B cell (primary cell): ENCODE results near the gene KCNC1. TPM values are rescaled to one million over a fixed set of nuclear protein-coding genes. Genes with fewer than 3 reads are reported as not detected.

Source experiments
- ATAC-seq: fragments of 200-7000 bp; cut with Tn5 transposase; one replicate; pipeline ENCODE4 v1.10.0; 2021; ENCODE audit warnings: low read depth, mild to moderate bottlenecking, moderate number of reproducible peaks, moderate library complexity
- CTCF ChIA-PET: fragments of 350-600 bp; sonication (Branson Sonifier 250); formaldehyde crosslinking; loops from one replicate; lab custom pipeline; 2021; ENCODE audit warnings: antibody characterized with exemption, inconsistent platforms; lab: Charles Lee
- POLR2A ChIA-PET: fragments of 350-600 bp; sonication (Branson Sonifier 250); formaldehyde crosslinking; loops from one replicate; lab custom pipeline; 2021; ENCODE audit warnings: antibody characterized with exemption; lab: Charles Lee
- DNase-seq: peaks from one replicate; pipeline ENCODE4 v3.0.0; 2013
- H2AFZ ChIP-seq: 2 replicates; pipeline ENCODE4 v1.6.1; 2012; ENCODE audit warnings: mild to moderate bottlenecking, low read depth, low read length; ENCODE audit not compliant: insufficient read depth, poor library complexity, severe bottlenecking
- H3K27ac ChIP-seq, 2 donors: 1 replicate in 1 of 2; 2 replicates in 1 of 2; pipeline ENCODE4 v1.5.1; 2012 to 2013; ENCODE audit warnings: low read length in 2 of 2, mild to moderate bottlenecking in 2 of 2, moderate library complexity in 1 of 2
- H3K27me3 ChIP-seq, 4 experiments: fragments of 200-600 bp in 1 of 4; sonication (generic) in 1 of 4; replicated peaks in 1 of 4; 1 replicate in 2 of 4; 2 replicates in 2 of 4; pipeline versions ENCODE4 v1.6.1 to v1.7.0; 2013 to 2016; ENCODE audit warnings: low read length in 3 of 4, mild to moderate bottlenecking in 2 of 4, mixed read lengths in 1 of 4, moderate library complexity in 1 of 4; ENCODE audit not compliant: insufficient read depth in 4 of 4, control insufficient read depth in 3 of 4; ENCODE audit errors: control extremely low read depth in 1 of 4
- H3K36me3 ChIP-seq, 2 experiments: replicated peaks in 1 of 2; 1 replicate in 1 of 2; 2 replicates in 1 of 2; pipeline versions ENCODE4 v1.6.1 to v1.7.1; 2013; ENCODE audit warnings: low read length in 1 of 2; ENCODE audit not compliant: insufficient read depth in 2 of 2, control insufficient read depth in 1 of 2; ENCODE audit errors: control extremely low read depth in 1 of 2, extremely low read depth in 1 of 2
- H3K4me1 ChIP-seq, 2 donors: fragments of 200-600 bp in 1 of 2; sonication (generic) in 1 of 2; 1 replicate in 1 of 2; 2 replicates in 1 of 2; pipeline versions ENCODE4 v1.5.1 to v1.6.1; 2013 to 2017; ENCODE audit warnings: low read length in 2 of 2; ENCODE audit not compliant: control insufficient read depth in 2 of 2, insufficient read depth in 2 of 2
- H3K4me2 ChIP-seq: replicated peaks from 2 replicates; pipeline ENCODE3; 2012; ENCODE audit warnings: mild to moderate bottlenecking, low read depth, low read length; ENCODE audit not compliant: poor library complexity, severe bottlenecking
- H3K4me3 ChIP-seq, 5 experiments: fragments of 200-600 bp in 1 of 5; sonication (generic) in 1 of 5; 1 replicate in 3 of 5; 2 replicates in 2 of 5; pipeline versions ENCODE4 v1.5.1 to v1.7.0; 2011 to 2016; ENCODE audit warnings: low read length in 4 of 5, mild to moderate bottlenecking in 4 of 5, low read depth in 2 of 5, control low read depth in 1 of 5, moderate library complexity in 1 of 5; ENCODE audit not compliant: insufficient read depth in 1 of 5; ENCODE audit errors: control extremely low read depth in 1 of 5, extremely low read depth in 1 of 5
- H3K79me2 ChIP-seq: fragments of 200-600 bp; sonication (generic); one replicate; pipeline ENCODE4 v1.6.0; 2016; ENCODE audit warnings: low read length; ENCODE audit not compliant: control insufficient read depth, insufficient read depth
- H3K9ac ChIP-seq: fragments of 200-600 bp; sonication (generic); 2 replicates; pipeline ENCODE4 v1.6.1; 2017; ENCODE audit warnings: mild to moderate bottlenecking, low read length, moderate library complexity
- H3K9me3 ChIP-seq, 3 donors: one replicate each; pipeline versions ENCODE4 v1.6.1 to v1.7.1; 2013; ENCODE audit warnings: low read length in 2 of 3; ENCODE audit not compliant: control insufficient read depth in 2 of 3, insufficient read depth in 1 of 3; ENCODE audit errors: control extremely low read depth in 1 of 3
- H4K20me1 ChIP-seq: 2 replicates; pipeline ENCODE4 v1.6.0; 2012; ENCODE audit warnings: mild to moderate bottlenecking, low read length; ENCODE audit not compliant: insufficient read depth, control insufficient read depth, poor library complexity, severe bottlenecking
- H3K27ac Mint-ChIP-seq: one replicate; pipeline ENCODE4 v1.8.0; 2021; ENCODE audit warnings: mixed read lengths
- H3K27me3 Mint-ChIP-seq: one replicate; pipeline ENCODE4 v1.8.0; 2021; ENCODE audit warnings: mixed read lengths
- H3K4me1 Mint-ChIP-seq: one replicate; pipeline ENCODE4 v1.8.0; 2021; ENCODE audit warnings: mixed read lengths
- H3K4me3 Mint-ChIP-seq: one replicate; pipeline ENCODE4 v1.8.0; 2021; ENCODE audit warnings: mixed read lengths
- H3K9me3 Mint-ChIP-seq: one replicate; pipeline ENCODE4 v1.8.0; 2022; ENCODE audit warnings: mixed read lengths; ENCODE audit not compliant: insufficient read depth
- CTCF ChIP-seq: fragments of 200-600 bp; IDR thresholded peaks from one replicate; pipeline ENCODE4 v1.8.0; 2022; ENCODE audit warnings: antibody characterized with exemption, mild to moderate bottlenecking
- EZH2 ChIP-seq: IDR thresholded peaks from 2 replicates; pipeline ENCODE4 v1.6.1; 2012; ENCODE audit warnings: borderline replicate concordance, low read depth, mild to moderate bottlenecking, moderate library complexity, low read length; ENCODE audit not compliant: insufficient read depth, poor library complexity, severe bottlenecking
- WGBS: methylation state at CpG from one replicate; pipeline ENCODE4 v1.1.5; 2013; ENCODE audit warnings: missing lambda C conversion rate; ENCODE audit not compliant: insufficient coverage; 5-methylcytosine and 5-hydroxymethylcytosine counted together
- intact Hi-C: fragments of 100-400 bp; cut with micrococcal nuclease; formaldehyde crosslinking; loops from one replicate; pipeline ENCODE4 v1.10.0; 2022
- polyA plus RNA-seq: library from polyadenylated mRNA; depleted of rRNA; stranded (reverse); fragments of >200 nt; gene quantifications from 2 replicates; pipeline ENCODE4 v1.2.3, GENCODE V29; 2012
- total RNA-seq, 2 donors: library from RNA; stranded (reverse); fragments of 120-200 nt in 1 of 2; gene quantifications; 1 replicate in 1 of 2; 2 replicates in 1 of 2; pipeline versions ENCODE4 v1.2.3 to v1.2.4, GENCODE V29; 2013 to 2022

The KCNC1 gene
- total and polyA plus RNA-seq, 2 donors (not counting 1 experiment from before 2014, with no cell fraction given), result not detected

DNA sequence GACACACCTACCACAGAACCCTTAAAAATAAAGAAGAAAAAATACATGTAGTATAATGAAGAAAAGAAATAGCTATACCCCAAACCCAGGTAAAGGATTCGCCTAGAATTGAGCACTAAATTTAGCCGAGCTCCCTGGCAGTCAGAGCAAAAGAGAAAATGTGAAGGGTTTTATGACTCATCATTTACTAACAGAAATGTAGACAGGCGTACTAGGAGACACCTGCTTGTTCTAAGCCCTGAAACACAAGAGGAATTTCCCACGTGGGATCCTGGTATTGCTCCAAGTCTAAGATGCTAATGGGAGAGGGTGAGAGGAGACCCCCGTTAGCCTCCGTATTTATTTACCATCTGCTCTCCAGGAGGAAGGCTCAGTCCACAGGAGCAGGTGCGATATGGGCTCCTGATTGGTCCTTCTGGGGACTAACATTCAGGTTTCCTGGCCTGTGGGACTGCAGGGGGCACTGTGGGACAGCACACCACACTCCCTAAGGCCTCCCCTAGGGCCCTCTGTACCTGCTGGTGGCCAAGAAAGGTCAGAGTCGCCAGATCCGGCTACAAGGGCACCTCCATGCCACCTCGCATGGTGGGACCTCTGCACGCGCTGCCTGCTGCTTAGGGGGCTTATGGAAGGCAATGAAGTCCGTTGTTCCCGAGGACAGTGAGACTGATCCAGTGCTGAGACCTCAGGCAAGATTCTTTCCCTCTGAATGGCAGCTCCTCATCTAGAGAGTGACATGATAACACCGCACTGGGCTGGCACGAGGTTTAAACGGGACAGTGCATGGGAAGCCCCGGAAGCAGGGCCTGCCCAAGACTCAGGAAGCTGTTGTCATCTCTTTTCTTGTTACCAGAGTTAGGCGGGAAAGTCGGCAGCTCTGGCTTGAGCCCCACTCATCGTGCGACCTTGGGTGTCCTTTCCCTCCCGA is 25.8 kb downstream of the KCNC1 start:
- no peak overlapping the region for H3K27ac ChIP-seq
- POLR2A ChIA-PET, result no interaction called here
- CTCF ChIA-PET, result no interaction called here
- no peak for TF ChIP-seq EZH2
- no peak for TF ChIP-seq CTCF
- no peaks in the 10 kb centered on the region for H3K4me1 ChIP-seq
- no peaks in the 10 kb centered on the region for H4K20me1 ChIP-seq
- H2AFZ ChIP-seq, result no peak overlapping the region
- Mint-ChIP-seq H3K4me1 (no peaks in the 10 kb centered on the region), H3K27me3 (peaks cover 12% of the 10 kb centered on the region), H3K4me3 (no peak overlapping the region), H3K9me3 (no peaks in the 10 kb centered on the region), H3K27ac (no peak overlapping the region)
- WGBS, result 63% methylated on average over 19 of the region's 23 CpGs
- no peak overlapping the region for H3K4me3 ChIP-seq
- H3K4me2 ChIP-seq, result no peak overlapping the region
- H3K36me3 ChIP-seq, result no peaks in the 10 kb centered on the region
- intact Hi-C loops, result no loop called here
- H3K79me2 ChIP-seq, result no peaks in the 10 kb centered on the region
- H3K9me3 ChIP-seq, result no peaks in the 10 kb centered on the region
- no peak for ATAC-seq
- no peaks in the 10 kb centered on the region for H3K27me3 ChIP-seq
- no peak overlapping the region for H3K9ac ChIP-seq
- no peak for DNase-seq

DNA sequence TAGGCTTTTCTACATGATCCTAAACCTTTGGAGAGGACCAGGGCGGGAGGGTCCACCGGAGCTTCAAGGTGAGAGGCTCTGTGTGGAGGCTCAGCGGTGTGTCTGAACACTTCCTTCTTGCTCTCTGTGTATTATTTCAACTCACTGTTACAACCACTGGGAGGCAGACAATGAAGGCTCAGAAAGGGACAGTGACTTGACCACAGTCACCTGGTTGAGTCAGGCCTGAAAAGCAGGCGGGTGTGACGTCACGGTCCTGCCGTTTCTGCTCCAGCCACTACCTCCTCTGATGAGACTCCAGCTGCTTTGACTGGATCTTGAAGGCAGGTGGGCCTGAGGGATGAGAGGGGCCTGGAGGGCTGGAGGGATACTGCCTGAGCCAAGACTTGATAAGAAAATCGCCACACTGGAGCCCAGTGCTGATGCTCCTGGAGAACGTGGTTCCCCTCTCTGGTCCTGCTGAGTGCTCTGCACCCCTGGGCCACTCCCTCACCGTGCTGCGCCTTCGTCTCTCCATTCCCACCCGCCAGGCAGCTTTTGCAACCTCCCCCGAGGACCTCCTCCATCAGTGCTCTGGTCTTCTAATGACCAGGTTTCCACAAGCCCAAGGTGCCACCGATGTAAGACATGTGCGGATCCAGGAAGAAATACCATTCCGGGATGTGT is 27.9 kb downstream of the KCNC1 start:
- Histone ChIP-seq H3K36me3 (no peaks in the 10 kb centered on the region), H3K4me2 (no peak overlapping the region), H2AFZ (no peak overlapping the region), H3K4me1 (no peaks in the 10 kb centered on the region), H3K79me2 (no peaks in the 10 kb centered on the region), H3K9ac (no peak overlapping the region), H3K27ac (no peak overlapping the region), H3K9me3 (no peaks in the 10 kb centered on the region), H3K4me3 (no peak overlapping the region), H3K27me3 (no peaks in the 10 kb centered on the region), H4K20me1 (no peaks in the 10 kb centered on the region)
- intact Hi-C loops, result no loop called here
- H3K9me3 Mint-ChIP-seq, result no peaks in the 10 kb centered on the region
- H3K4me3 Mint-ChIP-seq, result no peak overlapping the region
- ATAC-seq (no peak), DNase-seq (no peak)
- no peak overlapping the region for H3K27ac Mint-ChIP-seq
- no peak for TF ChIP-seq EZH2
- TF ChIP-seq CTCF, result no peak
- 83% methylated on average over 11 of the region's 17 CpGs for WGBS
- POLR2A ChIA-PET, result no interaction called here
- no peaks in the 10 kb centered on the region for H3K4me1 Mint-ChIP-seq
- peaks cover 13% of the 10 kb centered on the region for H3K27me3 Mint-ChIP-seq
- CTCF ChIA-PET, result interaction anchor here (0.5 to 1.6 kb wide), 2 partner anchors 31 to 148 kb away, joined by 3 to 5 read pairs; no protein-coding TSS in a partner anchor
